PC-3 (cell line): ENCODE data around the gene SERPINE1. TPM values are rescaled to one million over a fixed set of nuclear protein-coding genes. Genes with fewer than 3 reads are reported as not detected.

ENCODE experiments used
- ATAC-seq: fragments of 200-7000 bp; cut with Tn5 transposase; 2 replicates; pipeline ENCODE4 v1.9.1; 2020; ENCODE audit warnings: mild to moderate bottlenecking, moderate library complexity
- BruUV-seq: library from RNA; stranded (reverse); fragments of 400-500 nt; replicated peaks from 2 replicates; lab custom pipeline; 2021; lab: Mats Ljungman, UMichigan
- CTCF ChIA-PET: fragments of 300-600 bp; sonication (Branson Sonifier 250); formaldehyde crosslinking; loops from one replicate; lab custom pipeline; 2022; ENCODE audit warnings: antibody characterized with exemption; lab: Charles Lee
- POLR2A ChIA-PET: fragments of 300-600 bp; sonication (Branson Sonifier 250); formaldehyde crosslinking; loops from one replicate; lab custom pipeline; 2022; ENCODE audit warnings: antibody characterized with exemption; ENCODE audit not compliant: unreplicated experiment; lab: Charles Lee
- DNase-seq: peaks from one replicate; pipeline ENCODE4 v3.0.0-alpha.2; 2015
- H2AFZ ChIP-seq: fragments of 300-600 bp; sonication (generic); 2 replicates; pipeline ENCODE4 v1.6.0; 2016; ENCODE audit warnings: antibody characterized with exemption, low read length
- H3F3A ChIP-seq: fragments of 300-600 bp; sonication (generic); one replicate; pipeline ENCODE4 v1.6.0; 2017; ENCODE audit warnings: antibody characterized with exemption, low read length, control low read depth, mild to moderate bottlenecking; ENCODE audit not compliant: unreplicated experiment
- H3K27ac ChIP-seq: fragments of 300-600 bp; sonication (generic); 2 replicates; pipeline ENCODE4 v1.5.1; 2016; ENCODE audit warnings: mild to moderate bottlenecking, low read length
- H3K27me3 ChIP-seq: fragments of 300-600 bp; sonication (generic); 2 replicates; pipeline ENCODE4 v1.6.1; 2016; ENCODE audit warnings: low read length, mixed read lengths
- H3K36me3 ChIP-seq: fragments of 300-600 bp; sonication (generic); 2 replicates; pipeline ENCODE4 v1.6.1; 2016; ENCODE audit warnings: low read depth, mixed run types, low read length, mixed read lengths
- H3K4me1 ChIP-seq: fragments of 300-600 bp; sonication (generic); 2 replicates; pipeline ENCODE4 v1.5.1; 2016; ENCODE audit warnings: low read length; ENCODE audit not compliant: insufficient read depth
- H3K4me2 ChIP-seq: fragments of 300-600 bp; sonication (generic); 2 replicates; pipeline ENCODE4 v1.6.0; 2016; ENCODE audit warnings: low read length
- H3K4me3 ChIP-seq: fragments of 300-600 bp; sonication (generic); 2 replicates; pipeline ENCODE4 v1.5.1; 2016; ENCODE audit warnings: mild to moderate bottlenecking, low read length, mixed read lengths
- H3K79me2 ChIP-seq: fragments of 300-600 bp; sonication (generic); 2 replicates; pipeline ENCODE4 v1.6.1; 2017; ENCODE audit warnings: low read length, mixed read lengths
- H3K9ac ChIP-seq: fragments of 300-600 bp; sonication (generic); 2 replicates; pipeline ENCODE4 v1.6.0; 2016; ENCODE audit warnings: mild to moderate bottlenecking, low read length
- H3K9me2 ChIP-seq: fragments of 300-600 bp; sonication (generic); replicated peaks from 2 replicates; pipeline ENCODE4 v1.6.1; 2016; ENCODE audit warnings: mixed run types, low read length, mixed read lengths
- H3K9me3 ChIP-seq: fragments of 300-600 bp; sonication (generic); 2 replicates; pipeline ENCODE4 v1.6.1; 2016; ENCODE audit warnings: low read length, mixed read lengths
- H4K20me1 ChIP-seq: fragments of 300-600 bp; sonication (generic); 2 replicates; pipeline ENCODE4 v1.6.1; 2016; ENCODE audit warnings: low read length, mixed read lengths
- EZH2 ChIP-seq: fragments of 300-600 bp; sonication (generic); IDR thresholded peaks from one replicate; pipeline ENCODE4 v1.6.1; 2017; ENCODE audit warnings: antibody characterized with exemption, mild to moderate bottlenecking, low read length; ENCODE audit not compliant: unreplicated experiment
- EZH2phosphoT487 ChIP-seq: fragments of 300-600 bp; sonication (generic); IDR thresholded peaks from 2 replicates; pipeline ENCODE4 v1.6.1; 2018; ENCODE audit warnings: mild to moderate bottlenecking, antibody characterized with exemption, low read length, borderline replicate concordance
- intact Hi-C: fragments of 100-400 bp; cut with micrococcal nuclease; formaldehyde crosslinking; loops from 2 replicates; pipeline ENCODE4 v1.9.0; 2023
- total RNA-seq: library from RNA; depleted of rRNA; stranded (reverse); fragments of >200 nt; gene quantifications from 2 replicates; pipeline ENCODE4 v1.2.3, GENCODE V29; 2014
- TF ChIP-seq, protein P1 (sequence below): fragments of 300-600 bp; sonication (generic); conservative IDR thresholded peaks from 2 replicates; pipeline ENCODE4 v1.5.1; 2017; ENCODE audit warnings: antibody characterized with exemption, low read depth, mild to moderate bottlenecking, low read length

The SERPINE1 gene
- total RNA-seq, 1 experiment from 2014 or later, result 46.1 TPM

DNA sequence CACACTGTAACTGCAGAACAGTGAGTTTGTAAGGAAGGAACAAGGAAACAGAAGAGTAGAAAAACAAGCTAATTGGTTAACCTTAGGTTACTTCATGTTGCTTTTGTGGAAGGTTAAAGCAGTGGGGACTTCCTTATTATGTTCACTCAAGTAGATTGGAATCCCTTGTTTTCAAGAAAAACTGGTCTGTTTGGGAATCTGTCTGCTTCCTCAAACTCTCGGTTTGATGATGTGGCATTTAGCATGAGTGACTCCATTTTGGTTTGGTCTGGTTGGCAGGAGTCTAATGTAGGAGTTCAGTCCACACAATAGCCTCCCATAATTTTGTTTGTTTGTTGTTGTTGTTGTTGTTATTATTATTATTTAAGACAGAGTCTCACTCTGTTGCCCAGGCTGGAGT is 45.5 kb upstream of the SERPINE1 start:
- H3K4me2 ChIP-seq, result no peak overlapping the region
- no peak overlapping the region for H3K9ac ChIP-seq
- no peak overlapping the region for H2AFZ ChIP-seq
- H3K79me2 ChIP-seq, result peaks cover 7% of the 10 kb centered on the region
- no peak overlapping the region for H3K4me3 ChIP-seq
- no peaks in the 10 kb centered on the region for H4K20me1 ChIP-seq
- CTCF ChIA-PET, result no interaction called here
- H3K9me3 ChIP-seq, result no peaks in the 10 kb centered on the region
- H3K27ac ChIP-seq, result no peak overlapping the region
- no TSS peak for BruUV-seq
- intact Hi-C loops, result no loop called here
- TF ChIP-seq, protein P1, sequence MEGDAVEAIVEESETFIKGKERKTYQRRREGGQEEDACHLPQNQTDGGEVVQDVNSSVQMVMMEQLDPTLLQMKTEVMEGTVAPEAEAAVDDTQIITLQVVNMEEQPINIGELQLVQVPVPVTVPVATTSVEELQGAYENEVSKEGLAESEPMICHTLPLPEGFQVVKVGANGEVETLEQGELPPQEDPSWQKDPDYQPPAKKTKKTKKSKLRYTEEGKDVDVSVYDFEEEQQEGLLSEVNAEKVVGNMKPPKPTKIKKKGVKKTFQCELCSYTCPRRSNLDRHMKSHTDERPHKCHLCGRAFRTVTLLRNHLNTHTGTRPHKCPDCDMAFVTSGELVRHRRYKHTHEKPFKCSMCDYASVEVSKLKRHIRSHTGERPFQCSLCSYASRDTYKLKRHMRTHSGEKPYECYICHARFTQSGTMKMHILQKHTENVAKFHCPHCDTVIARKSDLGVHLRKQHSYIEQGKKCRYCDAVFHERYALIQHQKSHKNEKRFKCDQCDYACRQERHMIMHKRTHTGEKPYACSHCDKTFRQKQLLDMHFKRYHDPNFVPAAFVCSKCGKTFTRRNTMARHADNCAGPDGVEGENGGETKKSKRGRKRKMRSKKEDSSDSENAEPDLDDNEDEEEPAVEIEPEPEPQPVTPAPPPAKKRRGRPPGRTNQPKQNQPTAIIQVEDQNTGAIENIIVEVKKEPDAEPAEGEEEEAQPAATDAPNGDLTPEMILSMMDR, result no peak
- no peak for TF ChIP-seq EZH2phosphoT487
- no peak for TF ChIP-seq EZH2
- ATAC-seq, result no peak
- H3K9me2 ChIP-seq, result no peaks in the 10 kb centered on the region
- DNase-seq, result no peak
- no peaks in the 10 kb centered on the region for H3F3A ChIP-seq
- H3K36me3 ChIP-seq, result no peaks in the 10 kb centered on the region
- H3K4me1 ChIP-seq, result peaks cover 16% of the 10 kb centered on the region
- no peaks in the 10 kb centered on the region for H3K27me3 ChIP-seq
- POLR2A ChIA-PET, result no interaction called here

DNA sequence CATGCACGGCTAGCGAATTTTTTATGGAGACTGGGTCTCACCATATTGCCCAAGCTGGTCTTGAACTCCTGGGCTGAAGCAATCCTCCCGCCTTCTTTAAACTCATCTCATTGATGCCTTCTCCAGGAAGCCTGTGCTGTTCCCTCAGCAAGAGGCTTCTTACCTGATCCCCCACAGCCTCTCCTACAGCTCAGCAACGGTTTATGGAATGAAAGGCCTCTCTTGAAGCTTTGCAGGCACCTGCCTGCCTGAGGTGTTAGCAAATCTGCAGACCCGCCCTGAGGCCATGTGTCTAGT is 42.1 kb upstream of the SERPINE1 start:
- ATAC-seq (no peak), DNase-seq (no peak)
- Histone ChIP-seq H3K9ac (0 out of 2 replicates have a peak overlapping the region, but pooled peaks have one; percentile 88), H3K4me3 (peak overlapping the region; percentile 84; the same call in 1 of the 2 replicates), H3K4me1 (peaks cover 23% of the 10 kb centered on the region), H3K27ac (peak overlapping the region; percentile 95), H3K79me2 (peaks cover 38% of the 10 kb centered on the region), H3F3A (no peaks in the 10 kb centered on the region), H3K27me3 (no peaks in the 10 kb centered on the region), H3K9me2 (no peaks in the 10 kb centered on the region), H3K36me3 (no peaks in the 10 kb centered on the region; the same call in 1 of the 2 replicates), H4K20me1 (no peaks in the 10 kb centered on the region), H2AFZ (peak overlapping the region; percentile 86; the same call in 1 of the 2 replicates), H3K4me2 (peak overlapping the region; percentile 90), H3K9me3 (no peaks in the 10 kb centered on the region)
- ChIA-PET CTCF (interaction anchor here (0.7 to 1.0 kb wide), 6 partner anchors 10 to 499 kb away, joined by 3 to 11 read pairs (median 4); partner anchors contain the start of genes FBXO24 and LRCH4), POLR2A (interaction anchor here (0.6 to 1.0 kb wide), 8 partner anchors 12 to 1318 kb away, joined by 3 to 17 read pairs (median 5); no protein-coding TSS in a partner anchor)
- intact Hi-C loops, result loop anchor here (1.0 to 2.0 kb wide), 2 partner anchors 37 to 54 kb away; no protein-coding TSS in a partner anchor
- TF ChIP-seq, protein P1, result no peak
- TF ChIP-seq EZH2phosphoT487 (no peak), EZH2 (no peak)
- BruUV-seq, result no TSS peak
